OCI-LY7 (cell line): ENCODE results near the gene RBM20. TPM values are rescaled to one million over a fixed set of nuclear protein-coding genes. Genes with fewer than 3 reads are reported as not detected.
"Not testable (repeated sequence)": the region's sequence is repeated elsewhere in the genome, so short reads cannot be mapped to it uniquely, and the experiment has no call there.

Source experiments
- BruUV-seq: library from RNA; stranded (reverse); fragments of 400-500 nt; replicated peaks from 2 replicates; lab custom pipeline; 2021; lab: Mats Ljungman, UMichigan
- CTCF ChIA-PET: fragments of 300-600 bp; sonication (Branson Sonifier 250); formaldehyde crosslinking; loops from one replicate; lab custom pipeline; 2022; ENCODE audit warnings: antibody characterized with exemption; ENCODE audit not compliant: unreplicated experiment; lab: Charles Lee
- POLR2A ChIA-PET: fragments of 300-600 bp; sonication (Branson Sonifier 250); formaldehyde crosslinking; loops from one replicate; lab custom pipeline; 2022; ENCODE audit warnings: antibody characterized with exemption; lab: Charles Lee
- DNase-seq: peaks from one replicate; pipeline ENCODE4 v3.0.0-alpha.2; 2015; ENCODE audit warnings: low spot score
- H2AFZ ChIP-seq: fragments of 200-600 bp; sonication (generic), shearing (Covaris generic); 2 replicates; pipeline ENCODE4 v1.6.1; 2014; ENCODE audit warnings: mild to moderate bottlenecking, antibody characterized with exemption, low read length, moderate library complexity
- H3K27ac ChIP-seq: fragments of 200-600 bp; sonication (generic); 2 replicates; pipeline ENCODE4 v1.5.1; 2014; ENCODE audit warnings: mixed run types, low read depth, mild to moderate bottlenecking, moderate library complexity, low read length, inconsistent platforms; ENCODE audit not compliant: poor library complexity, severe bottlenecking
- H3K36me3 ChIP-seq: fragments of 200-600 bp; sonication (generic); 2 replicates; pipeline ENCODE4 v1.6.1; 2014; ENCODE audit warnings: mild to moderate bottlenecking, antibody characterized with exemption, low read length, moderate library complexity, mixed read lengths; ENCODE audit not compliant: insufficient read depth
- H3K4me1 ChIP-seq: fragments of 200-600 bp; sonication (generic); 2 replicates; pipeline ENCODE4 v1.5.1; 2014; ENCODE audit warnings: mild to moderate bottlenecking, low read length; ENCODE audit not compliant: insufficient read depth, poor library complexity, severe bottlenecking
- H3K4me2 ChIP-seq: fragments of 200-600 bp; sonication (generic); 2 replicates; pipeline ENCODE4 v1.6.1; 2014; ENCODE audit warnings: mild to moderate bottlenecking, low read length
- H3K4me3 ChIP-seq: fragments of 200-600 bp; sonication (generic); 2 replicates; pipeline ENCODE4 v1.5.1; 2014; ENCODE audit warnings: mild to moderate bottlenecking, low read depth, low read length; ENCODE audit not compliant: poor library complexity, severe bottlenecking
- H3K79me2 ChIP-seq: fragments of 200-600 bp; sonication (generic); 2 replicates; pipeline ENCODE4 v1.6.1; 2016; ENCODE audit warnings: low read depth, mild to moderate bottlenecking, low read length, moderate library complexity, mixed read lengths; ENCODE audit not compliant: insufficient read depth
- H3K9me2 ChIP-seq: fragments of 200-600 bp; sonication (generic); 2 replicates; pipeline ENCODE4 v1.6.1; 2016; ENCODE audit warnings: mild to moderate bottlenecking, low read length, mixed read lengths; ENCODE audit not compliant: insufficient read depth
- H3K9me3 ChIP-seq: fragments of 200-600 bp; sonication (generic); 2 replicates; pipeline ENCODE4 v1.6.1; 2014; ENCODE audit warnings: mild to moderate bottlenecking, mixed run types, low read length, mixed read lengths
- H4K20me1 ChIP-seq: fragments of 200-600 bp; sonication (generic); 2 replicates; pipeline ENCODE4 v1.6.1; 2014; ENCODE audit warnings: mild to moderate bottlenecking, antibody characterized with exemption, low read length, moderate library complexity, mixed read lengths; ENCODE audit not compliant: insufficient read depth
- CTCF ChIP-seq: fragments of 200-600 bp; sonication (generic); conservative IDR thresholded peaks from 2 replicates; pipeline ENCODE4 v1.5.1; 2014; ENCODE audit warnings: mild to moderate bottlenecking, antibody characterized with exemption, low read length, moderate library complexity, mixed read lengths
- EZH2phosphoT487 ChIP-seq: fragments of 200-600 bp; sonication (generic); IDR thresholded peaks from 2 replicates; pipeline ENCODE4 v1.6.1; 2018; ENCODE audit warnings: low read depth, borderline replicate concordance, mild to moderate bottlenecking, mixed run types, antibody characterized with exemption, low read length, moderate library complexity, mixed read lengths
- intact Hi-C: fragments of 100-400 bp; cut with micrococcal nuclease; formaldehyde crosslinking; loops from one replicate; pipeline ENCODE4 v1.10.0; 2022; ENCODE audit not compliant: unreplicated experiment
- total RNA-seq, 2 experiments: library from RNA; depleted of rRNA in 1 of 2; stranded (reverse); fragments of >200 nt in 1 of 2; shearing (Covaris generic) in 1 of 2; gene quantifications; 2 replicates each; pipeline ENCODE4 v1.2.3, GENCODE V29; 2014 to 2022

Gene RBM20
- total RNA-seq, 2 experiments from 2014 or later = 0.35 to 1.0 TPM

GRCh38 chr10:110657973-110658691, 14.0 kb downstream of the RBM20 start:
- CTCF ChIA-PET = no interaction called here
- no peak for DNase-seq
- Histone ChIP-seq H3K79me2 (no peaks in the 10 kb centered on the region), H3K9me3 (no peaks in the 10 kb centered on the region), H4K20me1 (no peaks in the 10 kb centered on the region), H2AFZ (no peak overlapping the region), H3K4me2 (no peak overlapping the region), H3K4me3 (no peak overlapping the region), H3K27ac (no peak overlapping the region), H3K9me2 (no peaks in the 10 kb centered on the region), H3K36me3 (no peaks in the 10 kb centered on the region), H3K4me1 (peaks cover 23% of the 10 kb centered on the region)
- no TSS peak for BruUV-seq
- intact Hi-C loops = no loop called here
- POLR2A ChIA-PET = interaction anchor here (0.7 to 1.8 kb wide), 5 partner anchors 9 to 352 kb away, joined by 3 to 7 read pairs (median 3); no protein-coding TSS in a partner anchor
- no peak for TF ChIP-seq EZH2phosphoT487
- TF ChIP-seq CTCF = no peak

- Histone ChIP-seq H3K27ac (no peak overlapping the region), H3K9me2 (no peaks in the 10 kb centered on the region), H3K36me3 (no peaks in the 10 kb centered on the region), H3K4me2 (no peak overlapping the region), H3K79me2 (no peaks in the 10 kb centered on the region), H3K4me1 (peaks cover 11% of the 10 kb centered on the region), H2AFZ (no peak overlapping the region), H3K4me3 (no peak overlapping the region), H3K9me3 (no peaks in the 10 kb centered on the region), H4K20me1 (no peaks in the 10 kb centered on the region)
- no peak for TF ChIP-seq CTCF
- no peak for TF ChIP-seq EZH2phosphoT487
- BruUV-seq = no TSS peak
- intact Hi-C loops = no loop called here
- no peak for DNase-seq
- ChIA-PET POLR2A (interaction anchor here (0.6 to 1.8 kb wide), 3 partner anchors 12 to 78 kb away, joined by 3 to 7 read pairs (median 5); no protein-coding TSS in a partner anchor), CTCF (no interaction called here)
Observed at GRCh38 chr10:110659558-110659957, 15.4 kb downstream of the RBM20 start.

- H3K4me2 ChIP-seq, H3K9me2 ChIP-seq, H3K79me2 ChIP-seq, BruUV-seq, H3K9me3 ChIP-seq, DNase-seq, H3K27ac ChIP-seq, H3K4me1 ChIP-seq, H4K20me1 ChIP-seq, H3K36me3 ChIP-seq, H2AFZ ChIP-seq, H3K4me3 ChIP-seq, CTCF ChIA-PET, intact Hi-C loops: not testable (repeated sequence)
- POLR2A ChIA-PET = interaction anchor here (0.6 to 1.4 kb wide), 2 partner anchors 12 to 78 kb away, joined by 3 to 5 read pairs; no protein-coding TSS in a partner anchor
Observed at GRCh38 chr10:110660289-110660688, 16.2 kb downstream of the RBM20 start.
